C4-2B (cell line): ENCODE measurements around the gene YIPF5.
A peak's percentile ranks its signal among the peaks of the same experiment; 100 is the strongest.

Experiments used
- H3K27ac ChIP-seq: fragments of 450-650 bp; 2 replicates; pipeline ENCODE4 v1.5.1; 2017
- ZFX ChIP-seq: fragments of 450-650 bp; IDR thresholded peaks from 2 replicates; pipeline ENCODE4 v1.6.1; 2017
- TF ChIP-seq, protein P1 (sequence below): fragments of 450-650 bp; conservative IDR thresholded peaks from 2 replicates; pipeline ENCODE4 v1.5.1; 2017; ENCODE audit warnings: mild to moderate bottlenecking

The YIPF5 gene

DNA sequence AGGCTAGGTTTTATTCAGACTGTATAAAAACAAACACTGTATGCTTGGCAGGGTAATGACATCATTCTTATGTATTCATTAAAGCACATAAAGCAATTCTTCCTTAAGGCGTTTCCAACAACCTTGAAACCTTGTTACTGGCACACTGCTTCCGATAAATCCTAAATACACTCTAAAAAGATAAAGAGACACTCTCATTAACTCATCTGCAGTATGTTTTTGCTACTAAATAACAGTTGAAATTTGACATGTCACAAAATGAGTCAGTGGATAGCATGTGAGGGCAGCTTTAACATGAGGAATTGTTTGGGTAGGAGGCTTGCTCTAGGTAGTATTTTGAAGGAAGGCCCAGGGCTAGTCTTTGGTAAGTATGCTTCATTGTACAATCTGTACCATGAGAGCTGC, 13.7 kb downstream of the YIPF5 start:
- no peak for TF ChIP-seq ZFX
- TF ChIP-seq, protein P1, sequence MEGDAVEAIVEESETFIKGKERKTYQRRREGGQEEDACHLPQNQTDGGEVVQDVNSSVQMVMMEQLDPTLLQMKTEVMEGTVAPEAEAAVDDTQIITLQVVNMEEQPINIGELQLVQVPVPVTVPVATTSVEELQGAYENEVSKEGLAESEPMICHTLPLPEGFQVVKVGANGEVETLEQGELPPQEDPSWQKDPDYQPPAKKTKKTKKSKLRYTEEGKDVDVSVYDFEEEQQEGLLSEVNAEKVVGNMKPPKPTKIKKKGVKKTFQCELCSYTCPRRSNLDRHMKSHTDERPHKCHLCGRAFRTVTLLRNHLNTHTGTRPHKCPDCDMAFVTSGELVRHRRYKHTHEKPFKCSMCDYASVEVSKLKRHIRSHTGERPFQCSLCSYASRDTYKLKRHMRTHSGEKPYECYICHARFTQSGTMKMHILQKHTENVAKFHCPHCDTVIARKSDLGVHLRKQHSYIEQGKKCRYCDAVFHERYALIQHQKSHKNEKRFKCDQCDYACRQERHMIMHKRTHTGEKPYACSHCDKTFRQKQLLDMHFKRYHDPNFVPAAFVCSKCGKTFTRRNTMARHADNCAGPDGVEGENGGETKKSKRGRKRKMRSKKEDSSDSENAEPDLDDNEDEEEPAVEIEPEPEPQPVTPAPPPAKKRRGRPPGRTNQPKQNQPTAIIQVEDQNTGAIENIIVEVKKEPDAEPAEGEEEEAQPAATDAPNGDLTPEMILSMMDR, result no peak
- no peak overlapping the region for H3K27ac ChIP-seq

DNA sequence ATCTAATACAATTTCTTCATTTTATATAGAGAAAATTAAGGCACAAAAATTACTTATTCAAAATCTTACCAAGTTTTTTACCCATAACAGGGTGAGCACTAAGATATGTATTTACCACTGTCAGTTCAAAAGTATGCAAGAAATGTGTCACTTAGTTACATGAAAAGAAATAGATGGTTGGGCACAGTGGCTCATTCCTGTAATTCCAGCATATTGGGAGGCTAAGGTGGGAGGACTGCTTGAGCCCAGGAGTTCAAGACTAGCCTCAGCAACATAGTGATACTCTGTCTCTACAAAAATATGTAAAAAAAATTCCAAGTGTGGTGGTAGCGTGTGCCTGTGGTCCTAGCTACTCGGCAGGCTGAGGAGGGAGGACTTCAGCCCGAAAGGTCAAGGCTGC, 19.4 kb downstream of the YIPF5 start:
- H3K27ac ChIP-seq, result no peak overlapping the region
- TF ChIP-seq, protein P1, result no peak
- no peak for TF ChIP-seq ZFX

DNA sequence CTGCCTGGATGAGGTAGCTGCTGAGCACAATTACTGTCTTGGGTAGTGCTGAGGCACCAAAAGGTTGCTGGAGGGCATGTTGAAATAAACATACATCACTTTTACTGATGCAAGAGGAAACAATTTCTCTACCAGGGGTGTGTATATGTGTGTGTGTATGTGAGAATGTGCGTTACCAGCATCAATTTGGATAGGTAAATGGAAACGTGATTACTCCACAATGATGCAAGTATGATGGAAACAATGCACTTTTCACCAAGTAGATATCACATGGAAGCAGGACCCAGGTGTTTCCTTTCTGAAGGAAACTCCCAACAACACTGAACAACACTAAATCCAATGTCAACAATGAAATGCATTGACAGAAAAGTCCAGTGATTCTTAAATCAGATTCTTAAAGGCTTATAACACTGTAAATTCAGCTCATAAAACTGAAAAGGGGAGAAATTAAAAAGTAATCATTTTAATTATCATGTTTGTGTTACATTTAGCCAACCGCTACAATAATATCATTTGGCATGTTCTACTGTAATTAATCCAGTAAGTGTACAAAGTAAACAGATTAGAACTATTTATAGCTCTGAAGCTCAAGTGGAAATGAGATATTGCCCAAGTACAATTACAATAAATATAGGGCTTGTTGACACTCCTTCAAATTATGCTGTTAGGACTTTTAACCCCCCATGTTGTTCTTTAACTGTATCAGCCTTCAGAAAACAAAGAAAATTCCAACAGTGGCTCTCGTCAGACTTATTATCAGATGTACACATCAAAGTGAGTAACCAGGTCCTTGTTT, 25.3 kb downstream of the YIPF5 start:
- TF ChIP-seq, protein P1, result no peak
- no peak for TF ChIP-seq ZFX
- H3K27ac ChIP-seq, result no peak overlapping the region

DNA sequence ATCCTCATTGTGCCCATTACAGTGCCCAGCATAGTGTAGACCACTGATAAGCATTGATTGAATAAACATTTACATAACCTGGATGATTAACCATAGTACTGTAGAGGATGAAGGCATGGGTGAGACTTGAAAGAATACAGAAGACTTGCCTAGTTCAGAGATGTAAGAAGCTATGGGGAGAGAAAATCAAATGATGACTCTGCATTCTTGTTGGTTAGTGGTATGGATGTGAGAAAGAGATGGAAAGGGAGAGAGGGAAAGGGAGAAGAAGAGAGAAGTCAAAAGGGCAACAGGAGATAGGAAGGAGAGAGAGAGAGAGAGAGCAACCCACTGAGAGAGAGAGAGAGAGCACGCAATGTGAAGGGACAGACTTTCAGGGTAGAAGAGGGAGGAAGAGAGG, 26.8 kb downstream of the YIPF5 start:
- TF ChIP-seq ZFX, result no peak
- TF ChIP-seq, protein P1, result no peak
- H3K27ac ChIP-seq, result no peak overlapping the region

DNA sequence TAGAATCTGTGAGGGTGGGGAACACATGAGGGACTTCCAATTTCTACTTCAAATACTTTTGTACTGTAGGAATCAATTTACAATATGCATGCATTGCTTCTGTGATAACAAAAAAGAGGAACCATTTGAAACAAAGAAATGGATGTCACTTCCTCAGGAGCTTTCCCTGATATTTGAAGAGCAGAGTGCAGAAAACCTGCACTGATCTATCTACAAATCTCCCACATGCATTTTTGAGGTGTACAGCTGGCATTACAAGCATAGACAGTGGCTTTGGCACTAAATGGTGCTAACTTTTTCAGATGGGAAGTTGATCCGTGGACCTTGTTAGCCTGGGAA, 27.7 kb downstream of the YIPF5 start:
- no peak overlapping the region for H3K27ac ChIP-seq
- TF ChIP-seq, protein P1, result no peak
- TF ChIP-seq ZFX, result no peak

DNA sequence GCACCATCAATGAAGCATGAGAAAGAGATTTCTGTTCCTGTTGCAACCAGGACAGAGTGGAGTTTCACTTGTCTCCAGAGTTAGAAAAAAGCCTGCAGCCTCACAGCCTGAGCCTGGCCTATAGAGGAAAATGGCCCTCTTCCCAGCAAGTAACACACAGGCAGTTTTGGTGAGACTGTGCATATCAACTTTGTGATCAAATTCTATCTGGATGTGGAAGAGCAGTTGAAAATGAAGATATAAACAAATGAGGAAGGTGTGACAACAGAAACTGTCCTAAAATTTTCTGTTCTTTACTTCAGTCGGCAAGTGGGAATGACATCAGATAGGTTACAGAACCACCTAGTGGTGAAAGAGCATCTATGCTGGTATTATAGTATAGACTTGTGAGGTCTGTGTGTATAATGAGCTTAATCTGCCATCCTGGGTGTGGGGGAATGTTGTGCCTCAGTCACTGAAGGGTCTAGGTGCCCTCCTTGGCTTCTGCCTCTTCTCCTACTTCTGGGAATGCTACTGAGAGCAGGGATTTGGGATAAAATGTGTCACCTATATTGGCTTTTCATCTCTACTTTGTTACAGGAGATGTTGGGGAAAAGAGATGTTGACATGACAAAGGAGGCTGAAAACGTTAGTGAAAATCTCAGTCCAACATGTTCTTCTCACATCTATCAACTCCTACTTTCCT, 28.2 kb downstream of the YIPF5 start:
- no peak for TF ChIP-seq ZFX
- TF ChIP-seq, protein P1, result peak; percentile 77
- no peak overlapping the region for H3K27ac ChIP-seq

DNA sequence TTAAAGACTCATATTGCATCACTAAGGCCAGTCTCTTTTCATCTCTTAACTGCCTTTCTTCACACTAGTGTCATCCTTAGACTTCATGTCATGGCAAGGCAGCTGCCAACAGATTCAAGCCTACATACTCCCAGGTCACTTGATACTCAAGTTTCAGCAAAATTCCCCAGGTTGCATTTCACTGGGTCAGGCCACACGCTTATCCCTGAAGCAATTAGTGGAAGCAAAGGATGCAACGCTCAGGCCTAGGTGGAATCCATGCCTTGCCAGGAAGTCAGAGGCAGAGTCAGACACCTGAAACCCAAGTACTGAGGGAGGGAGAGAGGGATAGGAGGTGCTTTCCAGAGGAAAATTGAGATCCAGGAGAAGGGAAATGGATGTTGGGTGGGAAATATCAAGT, 28.9 kb downstream of the YIPF5 start:
- TF ChIP-seq ZFX, result no peak
- TF ChIP-seq, protein P1, result no peak
- no peak overlapping the region for H3K27ac ChIP-seq
